ENCODE results near the gene METTL16. TPM values are rescaled to one million over a fixed set of nuclear protein-coding genes. Genes with fewer than 3 reads are reported as not detected.
A peak's percentile ranks its signal among the peaks of the same experiment; 100 is the strongest.

METTL16 gene
- total RNA-seq, 8 experiments from 2014 or later = 15.1 to 31.5 (median 20.3) TPM

DNA sequence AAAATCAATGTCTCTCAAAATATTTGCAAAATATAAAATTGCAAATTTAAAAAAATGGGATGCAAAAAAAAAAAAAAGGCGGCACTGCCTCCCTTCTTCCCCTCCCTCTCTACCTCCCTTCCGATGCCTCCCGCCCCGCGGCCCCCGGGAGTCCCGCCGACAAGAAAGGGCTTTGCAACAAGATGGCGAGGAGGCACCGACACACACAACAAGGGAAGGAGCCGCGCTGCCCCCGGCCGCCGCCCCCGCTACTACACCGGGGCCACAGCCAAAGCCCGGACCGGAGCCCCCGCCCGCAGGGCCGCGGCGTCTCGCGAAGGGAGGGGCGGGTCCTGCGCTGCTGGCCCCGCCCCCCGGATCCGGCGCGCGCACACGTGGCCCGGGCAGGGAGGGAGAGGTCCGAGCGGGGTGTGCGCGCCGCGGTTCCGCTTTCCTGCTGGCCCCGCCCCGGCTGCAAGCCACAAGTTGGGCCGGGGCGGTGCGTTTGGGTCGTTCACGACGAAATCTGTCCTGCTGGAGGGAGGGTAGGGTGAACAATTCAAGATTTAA, 110.7 kb downstream of the METTL16 start, which contains the start of gene MNT:
Gene MNT, minus strand, starts transcription at position 184 of the 549 bp plus-strand sequence. CDS start 348 bp downstream, outside the sequence.
- peak; percentile 5 to 31 (median 16) for ATAC-seq (replicated peaks in 6 of 8)
- 0 to 5% (median 0%) methylated on average over 3 to 12 of the region's 51 CpGs; no CpG with 5 or more reads in 5 of the 10 experiments for WGBS, 10 experiments
- Histone ChIP-seq H3K4me3 (peak within 1 kb of the TSS; percentile 60 to 90 (median 62)), H3K4me1 (replicated peaks in 1 of 2) (peaks cover 30% of the 10 kb centered on the region in 2 donors), H3K27ac (peak within 1 kb of the TSS; percentile 96 to 97)
- in situ Hi-C loops (cut with MboI; ENCODE audit: low pct_unique_long_range_greater_than_20kb in 2 of 9, low sequenced_read_pairs in 9 of 9, unreplicated experiment in 9 of 9) = no loop called here

- Histone ChIP-seq H3K27ac (peak overlapping the region; percentile 96 to 97), H3K4me1 (replicated peaks in 1 of 2) (peaks cover 34 to 35% of the 10 kb centered on the region in 2 donors), H3K4me3 (peak overlapping the region; percentile 60 to 90 (median 62))
- 0% methylated on average over 11 of the region's 43 CpGs; no CpG with 5 or more reads in 9 of the 10 experiments for WGBS, 10 experiments
- in situ Hi-C loops (cut with MboI; ENCODE audit: low pct_unique_long_range_greater_than_20kb in 2 of 9, low sequenced_read_pairs in 9 of 9, unreplicated experiment in 9 of 9) = no loop called here
- ATAC-seq (replicated peaks in 6 of 8) = no peak
Measured at GRCh38 chr17:2400474-2400866, 111.2 kb downstream of the METTL16 start.

DNA sequence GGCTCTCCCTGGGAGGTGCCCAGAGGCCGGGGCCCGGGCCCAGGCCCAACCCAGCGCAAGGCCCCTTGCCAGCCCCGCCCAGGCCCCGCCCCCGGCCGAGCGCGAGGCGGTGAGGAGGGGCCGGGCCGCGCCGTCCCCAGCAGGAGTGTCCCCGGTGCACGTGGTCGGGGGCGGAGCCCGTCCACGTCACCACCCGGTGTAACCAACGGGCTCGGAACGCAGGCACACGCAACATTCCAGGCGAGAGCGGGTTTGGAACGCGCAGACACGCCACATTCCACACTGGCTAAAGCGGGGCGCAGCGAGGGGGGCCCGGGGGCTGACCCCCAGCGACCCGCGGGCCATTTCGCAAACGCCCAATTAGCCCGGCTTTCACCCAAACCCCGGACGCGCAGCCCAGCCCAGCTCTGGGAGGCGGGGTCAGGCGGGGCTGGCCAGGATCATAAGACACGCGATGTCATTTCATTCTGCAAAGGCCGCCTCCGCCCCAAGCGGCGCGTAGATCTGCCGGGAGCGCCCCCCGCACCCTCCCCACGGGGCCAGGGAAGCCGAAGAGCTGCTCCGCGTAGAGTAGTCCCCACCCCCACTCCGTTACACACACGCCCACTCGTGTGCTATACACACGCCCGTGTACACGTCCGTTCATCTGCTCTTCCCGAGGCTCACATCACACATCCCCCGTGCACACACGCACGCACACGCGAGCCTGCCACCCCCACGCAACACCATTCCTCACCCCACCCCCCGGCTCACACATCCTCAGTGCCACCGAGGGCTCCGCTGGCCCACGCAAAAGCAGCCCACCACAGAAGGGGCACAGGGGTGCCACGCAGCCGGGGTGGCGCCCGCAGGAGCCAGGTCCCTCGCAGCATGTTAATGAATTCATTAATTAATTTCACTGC, 111.9 kb downstream of the METTL16 start:
- 0 to 1% methylated on average over 11 of the region's 82 CpGs; no CpG with 5 or more reads in 8 of the 10 experiments for WGBS, 10 experiments
- peaks cover 38 to 40% of the 10 kb centered on the region in 2 donors for H3K4me1 ChIP-seq (replicated peaks in 1 of 2)
- in situ Hi-C loops (cut with MboI; ENCODE audit: low pct_unique_long_range_greater_than_20kb in 2 of 9, low sequenced_read_pairs in 9 of 9, unreplicated experiment in 9 of 9) = no loop called here

DNA sequence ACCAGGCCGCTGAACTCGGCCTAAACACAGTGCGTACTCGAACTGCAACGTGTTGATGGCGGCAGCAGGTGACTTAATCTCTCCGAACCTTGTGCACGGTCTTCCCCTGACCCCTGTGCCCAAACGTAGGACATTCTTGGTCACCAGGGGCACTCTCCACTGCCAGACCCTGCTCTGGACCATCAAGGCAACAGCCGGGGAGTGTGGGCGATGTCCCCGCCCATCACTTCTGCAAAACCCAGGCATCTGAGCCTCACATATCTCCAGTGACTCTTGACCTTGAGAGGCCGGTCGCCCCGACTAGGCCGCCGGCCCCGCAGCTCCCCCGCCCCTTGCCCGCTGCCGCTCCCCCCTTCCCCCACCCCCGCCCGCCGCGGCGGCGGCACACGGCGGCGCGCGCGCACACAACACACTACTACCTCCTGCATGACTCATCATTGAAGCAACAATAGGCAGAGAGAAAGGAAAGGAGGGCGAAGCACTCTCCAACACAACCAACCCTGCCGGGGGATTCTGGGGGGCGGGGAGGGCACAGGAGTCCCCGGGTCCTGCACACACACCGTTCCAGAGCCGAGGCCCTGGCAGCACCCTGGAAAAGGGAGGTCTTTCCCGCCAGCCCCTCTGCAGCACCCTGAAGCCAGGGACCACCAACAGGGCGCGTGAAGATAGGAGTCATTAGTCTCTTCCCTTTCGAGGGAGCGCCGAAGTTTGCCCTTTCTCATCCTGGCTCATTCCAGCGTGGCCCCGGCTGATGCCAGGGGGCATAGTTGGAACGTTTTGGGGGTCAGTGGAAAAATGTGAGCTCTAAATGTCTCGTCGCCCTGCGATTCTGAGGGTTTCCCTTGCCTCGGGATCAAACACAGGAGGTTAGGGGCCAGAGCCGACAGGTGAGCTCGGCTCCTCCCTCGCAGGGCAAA, 112.8 kb downstream of the METTL16 start:
- in situ Hi-C loops (cut with MboI; ENCODE audit: low pct_unique_long_range_greater_than_20kb in 2 of 9, low sequenced_read_pairs in 9 of 9, unreplicated experiment in 9 of 9) = no loop called here
- Histone ChIP-seq H3K4me3 (peak overlapping the region; percentile 60 to 90 (median 62)), H3K27ac (peak overlapping the region; percentile 96 to 97), H3K4me1 (replicated peaks in 1 of 2) (peaks cover 45 to 49% of the 10 kb centered on the region in 2 donors)
- 0 to 80% (median 12%) methylated on average over 4 to 20 of the region's 55 CpGs; no CpG with 5 or more reads in 6 of the 10 experiments for WGBS, 10 experiments
- peak in 5 of 8 experiments; percentile 4 to 11 (median 6) for ATAC-seq (replicated peaks in 6 of 8)

More for the DNA sequence above, 111.9 kb downstream of the METTL16 start:
- Histone ChIP-seq H3K27ac (peak overlapping the region; percentile 96 to 97), H3K4me3 (peak overlapping the region; percentile 60 to 90 (median 62))
- ATAC-seq (replicated peaks in 6 of 8) = peak; percentile 15 to 57 (median 49)

DNA sequence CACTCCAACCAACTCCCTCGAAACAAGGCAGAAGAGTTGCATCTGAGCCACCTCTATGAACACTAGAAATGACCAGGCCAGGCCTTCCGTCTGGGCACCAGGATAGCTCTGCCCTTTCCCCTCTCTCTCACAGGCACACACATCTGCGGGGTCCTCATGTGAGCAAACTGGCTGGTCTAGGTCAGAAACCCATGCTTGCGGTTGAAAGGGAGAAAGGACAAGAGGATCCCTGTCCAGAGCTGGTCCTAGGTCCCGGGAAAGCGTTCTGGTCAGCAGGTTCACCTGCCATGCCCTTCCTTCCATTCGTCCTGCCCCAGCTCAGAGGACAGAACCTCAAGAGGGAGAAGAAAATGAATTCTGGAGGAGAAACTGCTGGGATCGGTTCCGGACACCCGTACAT, 113.5 kb downstream of the METTL16 start:
- no peak for ATAC-seq (replicated peaks in 6 of 8)
- WGBS, 10 experiments = 60 to 100% (median 75%) methylated on average over 1 to 5 of the region's 10 CpGs; no CpG with 5 or more reads in 4 of the 10 experiments
- in situ Hi-C loops (cut with MboI; ENCODE audit: low pct_unique_long_range_greater_than_20kb in 2 of 9, low sequenced_read_pairs in 9 of 9, unreplicated experiment in 9 of 9) = no loop called here
- H3K4me1 ChIP-seq (replicated peaks in 1 of 2) = peaks cover 46 to 50% of the 10 kb centered on the region in 2 donors
- peak overlapping the region; percentile 96 to 97 for H3K27ac ChIP-seq
- H3K4me3 ChIP-seq = peak overlapping the region; percentile 60 to 90 (median 62)

DNA sequence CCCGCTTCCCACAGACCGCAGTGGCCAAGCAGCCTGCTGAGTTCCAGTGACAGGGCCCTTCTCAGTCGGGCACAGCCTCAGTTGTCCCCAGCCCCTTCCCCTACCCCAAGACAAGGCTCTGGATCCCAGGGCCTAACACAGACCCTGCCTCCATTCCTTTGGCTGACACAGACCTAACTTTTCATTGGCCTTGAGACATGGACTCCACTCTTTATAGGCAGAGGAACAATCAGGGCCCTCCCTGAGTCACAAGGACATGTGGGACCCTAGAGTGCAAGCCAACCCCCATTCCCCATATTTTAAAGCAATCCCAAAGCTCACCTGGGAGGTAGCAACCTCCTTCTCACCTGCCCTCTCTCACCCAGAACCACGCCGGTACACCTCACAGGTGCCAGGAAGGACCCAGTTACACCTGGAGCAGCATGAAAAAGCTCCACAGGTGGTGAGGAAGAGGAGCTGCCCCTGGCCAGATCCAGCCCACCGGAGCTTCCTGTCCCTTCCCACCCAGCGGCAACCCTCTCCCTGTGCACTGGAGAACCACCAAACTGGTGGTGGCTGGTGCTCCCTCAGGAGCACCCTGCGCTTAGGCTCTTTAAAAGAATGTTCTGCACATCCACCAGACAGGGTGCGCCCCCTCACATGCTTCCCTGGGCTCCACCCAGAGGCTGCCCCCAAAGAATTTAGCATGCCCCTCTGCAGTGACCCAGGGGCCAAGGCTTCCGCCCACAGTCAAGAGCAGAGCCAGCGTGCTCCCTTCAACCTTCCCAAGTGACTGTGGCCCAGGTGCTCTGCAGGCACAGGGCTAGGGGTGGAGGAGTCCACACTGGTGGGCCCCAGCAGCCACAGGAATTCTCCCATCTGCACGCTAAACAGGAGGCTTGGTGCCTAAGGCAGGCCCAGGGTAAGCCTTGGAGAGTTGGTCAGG, 114.2 kb downstream of the METTL16 start:
- in situ Hi-C loops (cut with MboI; ENCODE audit: low pct_unique_long_range_greater_than_20kb in 2 of 9, low sequenced_read_pairs in 9 of 9, unreplicated experiment in 9 of 9) = no loop called here
- no peak for ATAC-seq (replicated peaks in 6 of 8)
- 79 to 100% (median 100%) methylated on average over 1 to 4 of the region's 12 CpGs; no CpG with 5 or more reads in 3 of the 10 experiments for WGBS, 10 experiments

GRCh38 chr17:2396568-2397246, 115.0 kb downstream of the METTL16 start:
- Histone ChIP-seq H3K4me3 (peak overlapping the region; percentile 0 to 32 (median 14)), H3K27ac (peak overlapping the region; percentile 48 to 83), H3K4me1 (replicated peaks in 1 of 2) (peaks cover 45 to 48% of the 10 kb centered on the region in 2 donors)
- in situ Hi-C loops (cut with MboI; ENCODE audit: low pct_unique_long_range_greater_than_20kb in 2 of 9, low sequenced_read_pairs in 9 of 9, unreplicated experiment in 9 of 9) = no loop called here
- WGBS, 10 experiments = 0% methylated on average over 1 to 5 of the region's 34 CpGs; no CpG with 5 or more reads in 4 of the 10 experiments
- peak; percentile 10 to 48 (median 32) for ATAC-seq (replicated peaks in 6 of 8)

More for the DNA sequence above, 114.2 kb downstream of the METTL16 start:
- Histone ChIP-seq H3K27ac (peak overlapping the region; percentile 48 to 83), H3K4me3 (peak overlapping the region in 3 of 5 donors; percentile 6 to 32 (median 28)), H3K4me1 (replicated peaks in 1 of 2) (peaks cover 43 to 45% of the 10 kb centered on the region in 2 donors)

GRCh38 chr17:2396192-2396567, 115.5 kb downstream of the METTL16 start:
- H3K4me3 ChIP-seq = peak overlapping the region in 3 of 5 donors; percentile 14 to 32 (median 28)
- WGBS, 10 experiments = 20 to 59% (median 43%) methylated on average over 1 to 6 of the region's 7 CpGs; no CpG with 5 or more reads in 1 of the 10 experiments
- H3K27ac ChIP-seq = peak overlapping the region; percentile 48 to 83
- H3K4me1 ChIP-seq (replicated peaks in 1 of 2) = peaks cover 49 to 52% of the 10 kb centered on the region in 2 donors
- in situ Hi-C loops (cut with MboI; ENCODE audit: low pct_unique_long_range_greater_than_20kb in 2 of 9, low sequenced_read_pairs in 9 of 9, unreplicated experiment in 9 of 9) = no loop called here
- ATAC-seq (replicated peaks in 6 of 8) = no peak

- Histone ChIP-seq H3K4me3 (peak overlapping the region in 2 of 5 donors; percentile 28 to 32), H3K27ac (peak overlapping the region in 1 of 2 donors; percentile 83), H3K4me1 (replicated peaks in 1 of 2) (peaks cover 49 to 53% of the 10 kb centered on the region in 2 donors)
- WGBS, 10 experiments = 29 to 100% (median 64%) methylated on average over 1 to 9 of the region's 28 CpGs; no CpG with 5 or more reads in 4 of the 10 experiments
- in situ Hi-C loops (cut with MboI; ENCODE audit: low pct_unique_long_range_greater_than_20kb in 2 of 9, low sequenced_read_pairs in 9 of 9, unreplicated experiment in 9 of 9) = no loop called here
- no peak for ATAC-seq (replicated peaks in 6 of 8)
Measured at GRCh38 chr17:2395258-2396181, 116.2 kb downstream of the METTL16 start.

- no CpG with 5 or more reads among the region's 16 CpGs for WGBS, 10 experiments
- Histone ChIP-seq H3K4me1 (replicated peaks in 1 of 2) (peaks cover 52 to 59% of the 10 kb centered on the region in 2 donors), H3K4me3 (no peak overlapping the region), H3K27ac (no peak overlapping the region)
- in situ Hi-C loops (cut with MboI; ENCODE audit: low pct_unique_long_range_greater_than_20kb in 2 of 9, low sequenced_read_pairs in 9 of 9, unreplicated experiment in 9 of 9) = no loop called here
- ATAC-seq (replicated peaks in 6 of 8) = no peak
Measured at GRCh38 chr17:2394775-2395201, 116.9 kb downstream of the METTL16 start.

Measured in motor neuron (in vitro differentiated cells).